NCI-H460 (cell line): ENCODE data around the gene RNF34. TPM values are rescaled to one million over a fixed set of nuclear protein-coding genes. Genes with fewer than 3 reads are reported as not detected.

Experiments
- DNase-seq: peaks from one replicate; pipeline ENCODE4 v3.0.0-alpha.2; 2016; ENCODE audit warnings: low read depth; ENCODE audit errors: extremely low read depth
- total RNA-seq: library from RNA; depleted of rRNA; stranded (reverse); fragments of >200 nt; shearing (Covaris generic); gene quantifications from 2 replicates; pipeline ENCODE4 v1.2.3, GENCODE V29; 2014

The RNF34 gene
- total RNA-seq, 1 experiment from 2014 or later, result 40.6 TPM

DNA sequence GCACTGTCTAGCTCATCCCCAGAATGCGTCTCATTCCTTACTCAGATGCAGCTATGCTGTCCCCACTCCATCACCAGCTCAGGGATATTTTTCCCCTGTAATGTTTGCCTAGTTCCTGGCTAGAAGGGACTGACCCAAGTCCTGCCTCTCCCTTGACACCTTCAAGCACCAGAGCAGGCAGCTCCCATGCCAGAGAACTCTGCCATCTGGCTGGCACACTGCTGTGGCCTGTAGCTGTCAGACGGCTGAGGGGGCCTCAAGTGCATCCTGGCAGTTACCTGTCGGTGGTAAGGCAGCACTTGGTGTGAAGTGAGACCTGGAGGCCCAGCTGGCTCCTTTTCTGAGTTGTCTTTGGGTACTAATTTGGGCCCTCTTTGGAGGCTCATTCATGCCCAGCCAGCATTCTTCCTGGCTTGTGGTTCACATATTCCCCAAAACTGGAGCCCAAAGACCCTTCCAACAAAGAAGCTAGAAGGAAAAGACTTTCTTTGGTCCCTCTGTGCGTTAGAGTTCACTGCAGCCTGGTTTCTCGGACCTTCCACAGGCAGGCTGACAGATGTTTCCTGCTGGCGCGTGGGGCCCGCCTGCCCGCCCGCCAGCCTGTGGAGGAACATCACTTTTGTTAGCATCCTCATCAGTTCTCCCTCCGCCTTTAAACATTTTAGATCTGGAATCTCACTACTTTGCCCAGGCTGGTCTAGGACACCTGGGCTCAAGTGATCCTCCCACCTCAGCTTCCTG lies 33.0 kb downstream of the RNF34 start:
- no peak for DNase-seq

DNA sequence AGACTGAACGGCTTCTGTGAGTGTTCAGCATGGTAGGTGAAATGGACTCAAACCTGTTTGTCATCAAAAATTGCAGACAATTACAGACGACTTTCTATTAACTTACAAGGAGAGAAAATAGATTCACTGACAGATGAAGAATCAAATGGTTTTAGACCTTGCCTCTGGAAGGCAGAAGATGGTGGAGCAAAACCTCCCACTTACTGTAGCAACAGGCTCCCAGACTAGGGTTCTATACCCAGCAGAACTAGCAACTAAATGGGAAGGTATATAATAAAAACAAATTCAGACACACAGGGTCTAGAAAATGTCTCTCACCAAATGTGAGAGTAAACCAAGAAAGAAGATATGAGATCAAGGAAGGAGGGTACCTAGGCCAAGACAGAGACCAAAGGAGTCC lies 36.8 kb downstream of the RNF34 start:
- DNase-seq, result no peak

DNA sequence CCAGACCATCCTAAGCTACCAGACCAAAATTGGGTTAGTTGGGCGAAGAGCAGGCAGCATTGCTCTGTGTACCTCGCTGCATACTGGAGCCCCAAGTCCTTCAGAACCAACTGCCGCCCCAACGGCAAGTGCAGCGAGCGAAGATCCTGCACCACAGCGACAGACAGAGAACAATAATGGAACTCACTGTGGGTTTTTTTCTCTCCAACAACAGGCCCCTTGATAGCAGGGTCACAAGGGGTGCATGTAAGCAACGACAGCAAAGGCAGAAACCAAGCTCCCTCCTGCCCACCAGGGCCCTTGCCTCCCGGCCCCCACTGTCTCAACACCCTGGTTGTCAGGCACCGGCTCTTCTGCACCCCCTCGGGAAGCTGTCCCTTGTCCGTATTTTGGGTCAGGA lies 39.0 kb downstream of the RNF34 start:
- DNase-seq, result no peak

DNA sequence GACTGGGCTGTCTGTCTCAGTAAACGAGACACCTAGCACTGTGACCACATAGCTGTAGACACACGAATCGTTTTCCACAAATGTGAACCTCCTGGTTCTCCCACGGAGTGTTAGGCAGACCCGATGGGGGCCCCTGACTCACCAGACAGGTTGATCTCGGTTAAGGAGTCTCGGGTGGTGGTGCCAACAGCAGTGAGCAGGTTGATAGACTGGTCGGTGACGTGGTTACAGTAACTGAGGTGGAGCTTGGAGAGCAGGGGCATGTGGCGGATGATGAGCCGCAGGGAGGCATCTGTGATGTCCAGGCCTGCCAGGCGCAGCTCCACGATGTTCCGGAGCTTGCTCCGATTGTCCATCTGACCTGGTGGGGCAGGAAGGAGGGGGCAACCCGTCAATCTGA lies 39.8 kb downstream of the RNF34 start:
- no peak for DNase-seq

DNA sequence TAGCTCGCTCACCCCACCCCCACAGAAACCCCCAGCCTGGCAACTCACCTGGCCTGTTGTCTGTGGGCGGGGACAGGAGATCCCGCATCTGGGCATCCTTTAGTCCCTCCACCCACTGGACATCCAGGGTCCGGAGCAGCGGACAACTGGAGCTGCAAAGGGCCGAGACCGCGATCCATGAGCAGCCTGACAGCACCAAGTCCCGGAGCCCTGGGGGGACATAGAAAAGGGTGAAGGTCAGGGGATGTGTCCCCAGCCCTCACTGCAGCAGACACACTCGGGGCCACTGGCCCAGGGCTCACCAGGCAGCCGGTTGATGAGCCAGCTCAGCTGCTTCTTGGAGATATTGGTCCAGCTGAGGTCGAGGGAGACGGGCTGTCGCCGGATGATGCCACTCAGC lies 40.9 kb downstream of the RNF34 start:
- no peak for DNase-seq

DNA sequence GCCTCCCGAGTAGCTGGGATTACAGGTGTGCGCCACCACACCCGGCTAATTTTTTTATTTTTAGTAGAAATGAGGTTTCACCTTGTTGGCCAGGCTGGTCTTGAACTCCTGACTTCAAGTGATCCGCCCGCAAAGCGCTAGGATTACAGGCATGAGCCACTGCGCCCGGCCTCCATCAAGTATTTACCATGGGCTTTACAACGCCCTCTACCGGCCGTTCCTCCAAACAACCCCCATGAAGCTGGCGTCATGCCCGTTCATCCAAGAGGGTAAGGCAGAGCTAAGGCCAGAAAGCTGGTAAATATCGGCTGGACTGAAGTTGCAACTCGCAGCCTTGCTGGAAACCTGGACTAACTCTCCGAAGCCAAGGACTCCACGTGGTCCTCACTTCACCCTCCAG lies 41.6 kb downstream of the RNF34 start:
- DNase-seq, result no peak

DNA sequence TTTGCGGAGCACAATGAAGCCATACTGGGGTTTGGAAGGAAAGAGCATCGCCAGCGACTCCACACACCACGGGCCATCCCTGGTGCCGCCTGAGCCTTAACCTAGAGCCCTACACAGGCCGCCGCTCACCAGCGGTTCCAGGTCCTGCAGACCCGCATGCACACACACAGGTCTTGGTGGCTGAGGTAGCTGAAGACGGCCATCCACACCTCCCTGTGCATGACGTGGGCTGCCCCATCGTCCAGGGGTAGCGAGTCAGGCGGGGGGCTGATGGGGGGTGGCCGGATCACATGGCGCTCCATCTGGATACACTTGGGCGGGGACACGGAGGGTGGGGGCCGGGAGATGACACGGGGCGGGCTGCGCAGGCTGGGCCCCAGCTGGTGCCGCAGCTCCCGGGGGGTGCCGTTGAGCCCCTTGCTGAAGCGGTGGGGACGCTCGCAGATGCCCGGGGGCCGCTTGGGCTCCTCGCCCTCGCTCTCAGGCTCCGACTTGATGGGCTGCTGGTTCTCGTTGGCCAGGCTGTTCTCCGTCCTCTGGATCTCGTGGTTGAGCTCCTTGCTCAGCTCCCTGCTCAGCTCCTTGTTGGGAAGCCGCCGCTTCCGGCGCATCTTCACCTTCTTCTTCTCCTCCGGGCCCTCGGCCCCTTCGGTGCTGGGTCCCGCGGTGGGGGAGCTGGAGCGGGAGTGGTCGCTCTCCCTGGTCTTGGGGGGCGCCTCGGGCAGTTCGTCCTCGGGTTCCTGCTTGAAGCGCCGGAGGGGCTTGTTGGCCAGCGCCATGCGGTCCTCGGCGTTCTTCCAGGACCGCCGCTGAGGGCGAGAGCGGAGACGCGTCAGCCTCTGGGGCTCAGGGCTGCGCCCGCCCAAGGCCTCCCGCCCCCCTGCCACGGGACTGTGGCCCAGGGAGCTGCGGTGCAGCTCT lies 42.4 kb downstream of the RNF34 start:
- DNase-seq, result no peak

DNA sequence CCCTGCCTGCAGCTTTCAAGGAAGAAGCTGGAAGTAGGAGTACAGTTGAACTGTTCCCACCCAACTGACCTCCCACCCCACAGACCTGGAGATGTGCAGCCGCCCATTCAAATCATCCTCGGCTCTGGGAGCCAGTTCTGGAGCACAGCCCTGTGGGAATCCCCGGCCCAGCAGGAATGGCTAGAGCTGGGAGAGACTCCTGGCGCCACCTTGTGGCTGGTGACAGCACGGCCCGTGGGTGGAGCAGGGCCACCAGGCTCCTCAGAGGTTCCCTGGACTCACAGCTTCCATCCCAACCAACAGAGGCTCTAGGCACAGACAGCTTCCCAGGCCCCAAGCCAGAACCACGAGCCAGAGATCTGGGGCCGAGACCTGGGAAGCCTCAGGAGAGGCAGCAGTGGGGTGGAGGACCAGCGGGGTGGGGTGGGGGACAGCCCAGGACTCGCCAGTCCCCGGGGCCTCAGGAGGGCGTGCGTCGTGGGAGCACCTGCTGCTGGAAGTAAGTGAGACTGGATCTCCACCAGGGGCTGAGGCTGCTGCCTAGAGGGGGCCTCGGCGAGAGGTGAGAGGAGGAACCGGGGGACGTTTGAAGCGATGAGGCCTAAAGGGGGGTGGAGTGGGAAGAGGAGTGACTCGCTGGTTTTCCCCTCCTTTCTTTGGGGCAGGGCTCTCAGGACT lies 43.4 kb downstream of the RNF34 start:
- DNase-seq, result peak; percentile 69

DNA sequence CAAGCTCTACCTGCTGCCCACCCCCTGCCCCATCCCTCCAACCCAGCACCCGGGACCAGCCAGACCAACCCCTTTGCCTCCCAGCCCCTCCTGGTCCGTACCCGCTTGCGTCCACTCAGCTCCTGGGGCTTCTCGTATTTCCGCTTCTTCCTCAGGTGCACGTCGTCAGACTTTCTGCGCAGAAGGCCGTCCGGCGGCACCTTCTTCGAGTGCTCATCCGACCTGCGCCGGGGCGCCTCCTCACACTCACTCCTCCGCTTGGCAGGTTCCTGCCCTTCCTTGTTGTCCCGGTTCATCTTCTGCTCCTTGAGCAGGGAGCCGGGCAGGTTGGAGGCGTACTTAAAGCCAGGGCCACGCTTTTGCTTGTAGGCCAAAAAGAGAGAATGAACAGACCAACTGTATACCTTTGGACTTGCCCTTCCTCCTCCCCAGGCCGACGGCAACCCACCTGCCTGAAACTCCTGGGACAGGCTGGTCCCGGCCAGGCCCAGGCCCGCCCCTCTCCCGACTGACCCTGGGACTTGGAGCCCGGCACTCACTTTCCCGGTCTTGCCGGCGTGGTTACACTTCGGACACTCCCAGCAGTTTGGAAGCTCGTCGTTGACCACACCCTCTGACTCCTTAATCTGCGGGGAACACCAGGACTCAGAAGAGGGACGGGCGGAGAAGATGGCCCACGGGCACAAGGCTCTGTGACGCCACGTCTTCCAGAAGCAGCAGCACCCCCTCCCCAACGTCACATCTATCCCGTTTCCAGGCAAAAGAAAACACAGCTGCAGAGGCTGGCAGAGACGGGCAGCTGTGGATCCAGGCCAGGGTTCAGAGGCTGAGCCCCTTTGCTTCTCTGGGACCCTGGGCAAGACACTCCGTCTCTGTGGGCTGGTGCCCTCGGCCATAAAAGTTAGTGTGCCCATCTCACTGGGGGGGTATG lies 44.3 kb downstream of the RNF34 start:
- no peak for DNase-seq

DNA sequence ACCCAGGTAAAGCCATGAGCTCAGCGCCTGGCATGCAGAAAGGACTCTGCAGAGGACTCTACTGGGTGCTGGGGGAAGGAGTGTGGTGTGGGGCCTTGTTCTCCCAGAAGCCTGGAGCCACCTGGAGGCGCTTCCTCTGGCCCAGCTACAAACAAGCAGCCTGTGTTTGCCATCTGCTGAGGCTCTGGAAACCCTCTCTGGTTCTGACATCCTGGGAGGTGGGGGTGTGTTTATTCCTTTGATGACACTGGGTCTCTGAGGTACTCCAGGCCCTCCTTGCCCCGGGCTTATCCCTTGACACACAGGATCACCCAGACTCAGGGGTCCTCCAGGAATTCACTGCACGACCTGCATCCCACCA lies 44.9 kb downstream of the RNF34 start:
- no peak for DNase-seq

DNA sequence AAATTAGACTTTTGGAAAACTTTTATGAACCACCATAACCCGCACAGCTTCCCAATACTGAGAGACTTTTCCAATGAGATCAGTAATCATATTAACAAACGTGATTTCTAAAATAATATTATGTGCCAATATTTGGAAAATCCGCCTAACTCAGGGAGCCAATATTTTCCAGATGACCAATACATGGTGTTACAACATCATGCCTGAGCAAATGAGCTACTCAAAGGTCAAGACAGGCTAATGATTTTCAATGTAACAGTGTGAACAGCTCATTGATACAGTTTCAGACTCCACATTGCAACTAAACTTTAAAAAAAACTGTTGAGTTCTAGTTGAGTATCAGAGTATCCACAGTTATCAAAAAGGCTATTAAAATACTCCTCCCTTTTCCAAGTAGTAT lies 46.8 kb downstream of the RNF34 start:
- no peak for DNase-seq

DNA sequence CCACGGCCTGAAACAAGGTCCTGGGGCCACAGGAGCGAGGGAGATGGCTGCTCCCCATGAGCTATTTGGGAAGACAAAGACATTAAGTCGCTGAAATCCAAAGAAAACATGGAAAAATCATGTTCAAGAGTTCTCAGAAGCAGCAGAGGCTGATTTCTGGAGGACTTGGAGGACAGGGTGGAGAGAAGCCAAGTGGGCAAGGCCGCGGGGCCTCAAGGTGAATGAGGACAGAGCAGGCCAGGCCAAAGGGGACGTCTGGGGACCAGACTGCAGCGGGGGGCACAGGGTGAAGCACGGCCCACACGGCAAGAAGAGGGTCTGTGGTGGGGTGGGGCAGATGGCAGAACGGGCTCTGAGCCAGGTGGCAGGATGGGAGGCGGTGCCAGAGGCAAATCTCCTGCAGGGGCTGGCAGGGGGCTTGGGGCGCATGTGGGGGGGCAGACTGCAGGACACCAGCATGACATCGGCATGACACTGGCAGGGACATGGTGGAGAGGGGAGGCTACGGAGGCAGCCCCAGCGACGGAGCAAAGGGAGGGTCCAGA lies 48.9 kb downstream of the RNF34 start:
- DNase-seq, result no peak

DNA sequence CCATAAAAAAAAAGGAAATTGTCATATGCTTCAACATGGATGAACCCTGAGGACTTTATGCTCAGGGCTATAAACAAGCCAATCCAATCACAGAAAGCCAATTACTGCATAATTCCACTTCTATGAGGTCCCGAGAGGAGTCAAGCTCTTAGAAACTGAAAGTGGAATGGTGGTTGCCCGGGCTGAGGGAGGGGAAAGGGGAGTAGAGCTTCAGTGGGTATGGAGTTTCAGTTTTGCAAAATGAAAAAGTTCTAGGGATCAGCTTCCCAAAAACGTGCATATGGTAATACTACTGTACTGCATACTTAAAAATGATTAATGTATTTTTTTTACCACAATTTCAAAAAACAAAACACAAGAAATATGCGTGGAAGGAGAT lies 52.0 kb downstream of the RNF34 start:
- DNase-seq, result no peak

DNA sequence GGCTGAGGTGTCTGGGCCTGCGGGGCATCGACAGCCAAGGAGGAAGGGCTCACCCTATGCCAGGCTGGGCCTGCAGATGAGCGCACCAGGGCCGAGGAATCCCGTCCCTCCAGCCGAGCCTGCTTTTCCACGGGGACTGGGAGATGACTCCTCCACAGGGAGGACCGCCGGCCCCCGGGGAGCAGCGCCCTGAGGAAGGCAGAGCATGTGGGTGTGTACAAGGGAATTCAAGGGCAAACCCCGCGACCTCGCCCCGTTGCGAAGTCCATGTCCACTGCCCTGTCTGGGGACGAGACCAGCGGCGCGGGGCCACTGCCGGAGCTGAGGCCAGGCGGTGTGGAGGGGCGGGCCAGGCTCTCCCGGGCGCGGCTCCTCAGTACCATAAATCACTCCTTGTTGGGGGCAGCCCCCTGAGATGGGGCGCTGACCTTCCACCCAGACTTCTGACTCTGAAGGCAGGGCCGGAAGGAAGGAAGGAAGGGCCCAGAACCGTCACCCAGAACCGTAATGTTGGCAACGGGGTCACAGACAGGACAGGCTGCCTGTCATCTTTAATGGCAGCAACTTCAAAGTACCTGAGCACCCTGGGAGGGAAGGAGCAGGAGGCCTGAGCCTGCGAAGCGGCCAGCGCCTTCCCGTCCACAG lies 52.5 kb downstream of the RNF34 start:
- no peak for DNase-seq

DNA sequence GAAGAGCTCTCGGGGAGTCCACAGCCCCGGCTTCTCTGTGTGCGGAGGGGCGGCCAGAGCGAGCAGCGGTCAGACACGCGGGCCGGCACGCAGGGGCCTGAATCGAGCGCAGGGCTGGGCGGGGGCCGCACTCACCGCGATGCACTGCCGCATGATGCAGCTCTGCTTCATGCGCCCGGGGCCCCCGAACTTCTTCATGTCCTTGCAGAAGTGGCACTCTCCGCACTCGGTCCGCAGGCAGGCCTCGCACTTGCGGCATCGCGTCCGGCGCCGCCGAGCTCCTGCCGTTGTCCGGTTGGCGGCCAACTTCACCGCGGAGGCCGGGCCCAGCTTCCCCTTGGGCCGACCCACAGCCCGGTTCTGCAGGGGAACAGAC lies 53.1 kb downstream of the RNF34 start:
- DNase-seq, result no peak

DNA sequence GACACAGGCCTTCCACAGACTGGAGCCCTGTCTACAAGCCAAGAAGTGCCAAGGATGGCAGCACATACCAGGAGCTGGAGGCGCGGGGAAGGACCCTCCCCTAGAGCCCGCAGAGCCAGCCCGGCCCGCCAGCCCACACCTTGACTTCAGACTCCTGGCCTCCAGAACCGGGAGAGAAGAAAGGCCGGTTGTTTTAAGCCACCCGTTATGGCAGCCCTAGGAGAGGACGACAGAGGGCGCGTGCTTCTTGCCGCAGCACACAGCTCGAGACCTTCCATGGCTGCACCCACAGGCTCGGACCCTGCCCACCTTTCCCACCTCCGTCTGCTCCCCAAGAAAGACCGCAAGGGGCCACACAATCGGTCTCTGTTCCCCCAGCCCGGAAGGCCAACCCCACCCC lies 53.7 kb downstream of the RNF34 start:
- DNase-seq, result no peak

DNA sequence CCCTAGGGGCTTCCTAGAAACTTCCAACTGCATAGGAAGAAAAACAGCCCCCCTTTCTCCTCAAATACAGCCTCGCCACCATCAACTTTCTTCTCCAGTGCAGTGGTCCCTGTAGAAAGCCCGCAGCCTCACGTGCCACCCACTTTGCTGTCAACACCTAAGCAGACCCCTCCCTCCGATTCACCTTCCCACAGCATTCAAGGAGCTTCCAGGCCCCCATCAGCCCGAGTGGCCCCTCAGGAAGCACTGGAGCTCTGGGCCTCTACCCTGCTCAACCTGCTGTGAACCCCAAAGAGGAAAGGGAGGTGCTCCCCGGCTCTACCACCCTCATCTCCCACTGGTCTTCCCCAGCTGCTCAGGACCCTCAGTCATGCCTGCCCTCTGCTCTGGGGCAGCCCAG lies 55.0 kb downstream of the RNF34 start:
- no peak for DNase-seq

DNA sequence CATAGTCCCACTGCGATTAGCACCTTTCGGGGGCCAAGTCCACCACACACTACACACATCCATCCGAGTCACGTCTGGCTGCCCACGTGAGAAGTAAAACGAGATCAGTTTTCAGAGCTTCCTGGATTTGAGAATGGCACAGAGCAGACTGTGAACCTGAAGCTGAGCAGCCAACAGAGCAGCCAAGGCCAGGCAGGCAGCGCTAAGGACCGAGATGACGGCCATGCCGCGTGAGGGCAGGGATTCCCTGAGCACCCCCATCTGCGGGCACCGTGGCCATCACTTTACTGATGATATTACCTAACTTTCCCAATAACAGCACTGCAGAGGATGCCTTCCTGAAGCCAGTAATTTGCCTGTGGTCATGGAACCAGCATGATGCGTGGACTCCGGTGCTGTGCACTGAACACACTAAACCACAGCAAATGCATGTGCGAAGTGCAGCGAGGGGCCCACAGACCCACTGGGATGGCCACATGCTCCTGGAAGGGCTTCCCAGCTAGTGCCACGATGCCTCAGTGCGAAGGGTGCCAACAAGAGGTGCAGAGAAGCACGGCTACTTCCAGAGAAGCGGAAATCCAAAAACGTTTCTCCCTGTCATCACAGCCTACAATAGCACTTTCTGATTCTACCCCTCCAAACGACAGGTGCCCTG lies 56.0 kb downstream of the RNF34 start:
- no peak for DNase-seq

DNA sequence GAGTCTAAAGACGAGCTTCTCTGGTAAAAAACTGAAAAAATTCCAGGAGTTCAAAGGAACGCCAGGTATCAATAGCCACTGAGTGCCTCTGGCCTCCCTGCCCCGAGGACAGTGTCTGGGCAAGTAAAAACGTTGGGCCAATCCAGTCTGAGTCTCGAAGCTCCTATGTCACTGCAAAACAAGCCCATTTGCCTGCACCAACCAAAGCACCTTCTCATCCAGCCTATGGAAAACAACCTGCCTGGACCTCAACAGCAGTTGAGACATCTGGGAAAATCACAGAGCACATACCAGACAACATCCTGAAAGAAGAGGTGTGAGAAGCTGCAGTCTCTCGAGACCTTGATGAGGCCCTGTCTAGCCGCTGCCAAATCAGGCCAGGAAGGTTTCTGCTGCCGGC lies 56.6 kb downstream of the RNF34 start:
- DNase-seq, result no peak
